C1 segment of cervical spinal cord (tissue), 14 donors: ENCODE measurements around the gene SCN9A.
"Not testable (repeated sequence)": the region's sequence is repeated elsewhere in the genome, so short reads cannot be mapped to it uniquely, and the experiment has no call there.

Experiments used
- DNase-seq, 14 donors: peaks; one replicate each; lab custom pipeline; 2025; lab: John Stamatoyannopoulos, UW

SCN9A gene

DNA sequence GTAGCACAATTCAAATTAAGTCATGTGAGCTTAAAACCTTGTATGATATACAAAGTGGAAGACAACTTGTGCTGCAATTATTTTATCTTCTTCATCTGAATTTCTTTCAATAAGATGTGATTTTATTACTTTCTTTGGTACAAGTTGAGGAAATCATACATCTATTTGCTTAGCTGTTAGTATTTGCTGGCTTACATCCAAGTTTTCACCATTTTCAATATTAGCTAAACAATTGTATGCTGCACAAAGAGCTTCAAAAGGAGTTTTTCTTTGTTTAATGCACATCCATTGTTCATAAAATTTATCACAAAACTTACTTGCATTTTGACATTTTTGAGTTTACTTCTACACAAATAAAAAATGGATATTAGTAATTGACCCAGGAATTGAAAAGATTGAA, 40.9 kb downstream of the SCN9A start:
- DNase-seq = no peak

DNA sequence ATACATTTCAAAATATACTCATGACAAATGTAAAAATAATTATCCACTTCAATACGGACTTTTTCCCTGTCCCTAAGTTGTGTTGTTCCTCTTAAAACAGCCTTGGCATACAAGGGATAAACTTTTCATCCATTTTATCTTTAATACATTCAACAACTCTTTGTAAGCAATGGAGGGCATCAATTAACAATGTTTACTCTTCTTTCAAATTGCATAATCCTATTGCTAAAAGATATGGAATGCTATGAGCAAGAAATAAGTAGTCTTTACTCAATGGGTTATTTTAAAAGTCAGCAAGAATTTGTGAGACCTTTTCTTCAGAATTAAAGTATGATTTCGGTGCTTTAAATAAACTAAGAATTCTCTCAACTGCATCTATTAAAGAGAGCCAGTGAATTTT, 41.9 kb downstream of the SCN9A start:
- DNase-seq = no peak

DNA sequence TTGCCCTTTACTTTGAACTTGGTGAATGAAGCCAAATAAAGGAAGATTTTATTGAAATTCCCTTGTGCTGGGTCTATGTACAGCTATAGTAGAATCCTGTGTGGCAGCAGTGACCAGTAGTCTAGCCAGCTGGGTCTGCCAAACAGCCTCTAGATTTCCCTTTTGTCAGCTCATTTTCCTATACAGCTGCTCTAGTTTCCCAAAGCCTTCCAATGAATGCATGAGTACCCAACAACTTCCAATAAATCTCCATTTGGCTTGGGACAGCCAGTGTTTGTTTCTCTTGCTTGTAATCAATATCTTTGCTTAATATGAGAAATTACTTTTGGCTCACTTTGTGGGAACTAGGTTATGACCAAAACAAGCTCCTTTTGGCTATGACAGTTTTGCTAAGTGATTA, 43.6 kb downstream of the SCN9A start:
- DNase-seq = no peak

DNA sequence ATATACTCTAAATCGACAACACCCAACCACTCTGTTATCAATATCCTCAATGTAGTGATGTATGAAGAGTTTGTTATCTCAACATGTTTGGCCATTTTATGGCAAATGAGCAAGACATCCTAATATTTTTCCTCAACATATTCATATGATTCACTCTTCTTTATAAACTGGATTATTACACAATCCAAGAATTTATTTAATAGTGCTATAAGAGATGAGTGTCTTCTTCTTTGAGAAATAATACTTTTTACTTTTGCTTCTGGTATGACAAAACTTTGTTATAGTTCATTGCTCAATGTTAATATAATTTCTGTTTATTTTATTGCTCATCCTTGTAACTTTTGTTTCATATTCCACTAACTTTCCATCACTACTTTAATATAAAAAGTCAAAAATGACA, 44.3 kb downstream of the SCN9A start:
- DNase-seq = no peak

DNA sequence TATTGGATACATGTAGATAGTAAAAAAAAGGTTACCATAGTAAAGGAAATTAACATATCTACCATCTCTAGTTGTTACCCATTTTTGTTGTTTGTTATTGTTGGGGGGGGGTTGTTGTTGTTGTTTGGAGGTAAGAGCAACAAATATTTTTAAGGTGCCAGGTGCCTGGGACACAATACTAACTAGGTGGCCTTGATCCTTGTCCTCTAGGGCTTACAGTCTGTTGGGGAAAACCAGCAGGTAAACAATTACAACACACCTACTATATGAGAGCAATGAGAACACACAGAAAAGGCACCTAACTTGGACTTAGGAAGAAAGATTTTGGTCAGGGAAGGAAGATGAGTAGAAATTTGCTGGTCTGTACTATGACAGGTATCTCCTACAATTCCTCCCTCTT, 46.3 kb downstream of the SCN9A start:
- no peak for DNase-seq

DNA sequence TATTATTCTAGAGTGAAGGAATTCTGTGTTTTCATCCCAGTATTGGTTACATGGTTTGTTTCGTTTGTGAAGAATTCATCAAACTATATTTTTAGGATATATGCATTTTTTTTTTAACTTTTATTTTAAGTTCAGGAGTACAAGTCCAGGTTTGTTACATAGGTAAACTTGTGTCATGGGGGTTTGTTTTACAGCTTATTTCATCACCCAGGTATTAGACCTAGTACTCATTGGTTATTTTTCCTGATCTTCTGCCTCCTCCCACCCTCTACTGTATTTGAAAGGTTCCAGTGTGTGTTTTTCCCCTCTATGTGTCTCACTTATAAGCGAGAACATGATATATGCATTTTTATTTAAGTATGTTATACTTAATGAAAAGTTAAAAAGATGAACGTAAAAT, 47.6 kb downstream of the SCN9A start:
- no peak for DNase-seq

DNA sequence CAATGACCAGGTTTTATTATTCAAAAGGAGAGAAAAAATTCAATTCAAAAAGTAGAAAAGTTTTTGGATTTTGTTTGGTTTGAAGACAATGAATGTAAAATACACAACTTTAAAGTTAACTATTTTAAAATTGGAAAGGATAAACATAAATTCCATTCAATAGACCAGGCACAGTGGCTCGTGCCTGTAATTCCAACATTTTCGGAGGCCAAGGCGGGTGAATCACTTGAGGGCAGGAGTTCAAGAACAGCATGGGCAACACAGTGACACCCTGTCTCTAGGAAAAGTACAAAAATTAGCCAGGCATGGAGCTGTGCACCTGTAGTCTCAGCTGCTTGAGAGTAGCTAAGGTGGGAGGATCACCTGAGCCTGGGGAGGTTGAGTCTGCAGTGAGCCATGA, 54.7 kb downstream of the SCN9A start:
- no peak for DNase-seq

DNA sequence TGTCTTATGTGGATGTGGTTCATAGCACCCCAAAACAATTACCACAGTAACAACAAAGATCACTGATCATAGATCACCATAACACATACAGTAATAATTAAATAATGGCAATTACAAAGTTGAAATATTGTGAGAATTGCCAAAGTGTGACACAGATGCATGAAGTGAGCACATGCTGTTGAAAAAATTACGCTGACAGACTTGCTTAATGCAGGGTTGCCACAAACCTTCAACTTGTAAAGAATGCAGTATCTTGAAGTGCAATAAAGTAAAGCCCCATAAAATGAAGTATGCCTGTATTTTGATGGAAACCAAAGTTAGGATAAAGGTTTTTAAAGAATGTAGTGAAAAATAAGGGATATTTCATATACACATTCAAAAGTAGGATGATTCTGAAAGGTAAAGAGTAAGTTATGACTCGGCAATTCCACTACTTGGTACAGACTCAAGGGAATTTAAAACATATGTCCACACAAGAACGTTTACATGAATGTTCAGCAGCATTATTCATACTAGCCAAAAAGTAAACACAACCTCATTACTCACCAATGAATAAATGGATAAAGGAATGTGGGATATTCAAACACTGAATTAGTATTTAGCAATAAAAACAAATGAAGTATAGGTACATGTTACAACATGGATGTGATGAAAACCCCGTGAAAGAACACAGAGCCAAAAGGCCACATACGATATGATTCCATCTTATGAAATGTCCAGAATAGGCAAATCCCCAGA, 61.6 kb downstream of the SCN9A start:
- DNase-seq = no peak

DNA sequence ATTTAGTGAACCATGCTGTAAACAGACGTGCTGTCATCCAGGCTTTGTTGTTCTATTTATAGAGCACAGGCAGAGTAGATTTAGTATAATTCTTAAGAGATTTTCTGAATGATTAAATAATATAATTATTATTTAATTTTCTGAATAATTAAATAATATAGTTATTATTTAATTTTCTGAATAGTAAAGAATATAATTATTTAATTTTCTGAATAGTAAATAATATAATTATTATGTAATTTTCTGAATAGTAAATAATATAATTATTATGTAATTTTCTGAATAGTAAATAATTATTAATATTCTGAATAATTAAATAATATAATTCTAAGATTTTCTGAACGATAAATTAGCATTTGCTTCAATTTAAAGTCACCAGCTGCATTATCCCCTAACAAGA, 62.9 kb downstream of the SCN9A start:
- DNase-seq = not testable (repeated sequence)

DNA sequence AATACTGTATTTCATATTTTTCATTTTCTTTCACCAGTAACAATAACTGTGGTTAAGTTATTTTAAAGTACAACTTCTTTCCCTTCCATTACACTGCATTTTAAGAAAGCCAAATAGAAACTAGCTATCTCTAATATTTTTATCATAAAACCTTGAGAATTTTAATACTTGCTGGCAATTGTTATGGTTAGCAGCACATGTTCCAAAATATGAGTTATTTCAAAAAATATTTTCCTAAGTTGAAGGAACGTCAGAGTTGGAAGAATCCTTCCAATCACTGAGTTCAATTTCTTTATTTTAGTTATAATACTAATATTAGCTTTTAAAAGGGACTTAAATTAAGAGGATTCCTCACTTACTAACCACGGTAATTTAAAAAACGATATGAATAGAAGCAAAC, 68.4 kb downstream of the SCN9A start:
- DNase-seq = no peak

DNA sequence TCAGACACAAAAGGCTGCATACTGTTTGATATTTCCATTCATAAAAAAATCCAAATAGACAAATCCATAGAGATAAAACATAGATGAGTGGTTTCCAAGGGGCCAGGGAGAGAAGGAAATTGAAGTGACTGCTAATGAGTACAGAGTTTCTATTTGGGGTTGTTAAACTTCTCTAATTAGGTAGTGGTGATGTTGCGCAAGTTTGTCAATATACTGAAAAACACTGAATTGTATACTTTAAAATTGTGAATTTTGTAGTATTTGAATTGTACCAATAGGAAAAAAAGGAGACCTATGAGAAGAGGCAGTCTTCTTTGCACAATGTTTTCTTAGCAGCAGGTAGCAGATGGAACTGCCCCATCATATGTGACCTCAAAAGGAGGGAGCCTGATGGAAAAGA, 71.1 kb downstream of the SCN9A start:
- no peak for DNase-seq

DNA sequence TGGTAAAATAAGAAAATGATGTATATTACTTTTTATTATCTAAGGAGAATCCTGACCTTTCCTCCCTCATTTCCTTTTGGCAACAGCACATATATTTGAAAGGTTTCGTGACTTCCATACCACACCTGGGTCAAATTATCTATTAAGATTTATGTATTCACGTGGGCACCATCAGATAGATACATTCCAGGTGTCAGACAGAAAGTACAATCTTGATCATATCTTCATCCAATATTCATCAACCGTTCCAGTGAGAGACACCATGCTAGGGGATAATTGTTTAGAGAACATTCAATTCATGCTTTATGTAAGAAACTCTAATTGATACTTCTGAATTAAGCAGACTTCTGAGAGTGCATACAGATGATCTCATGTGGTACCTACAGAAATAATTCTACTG, 73.7 kb downstream of the SCN9A start:
- no peak for DNase-seq

DNA sequence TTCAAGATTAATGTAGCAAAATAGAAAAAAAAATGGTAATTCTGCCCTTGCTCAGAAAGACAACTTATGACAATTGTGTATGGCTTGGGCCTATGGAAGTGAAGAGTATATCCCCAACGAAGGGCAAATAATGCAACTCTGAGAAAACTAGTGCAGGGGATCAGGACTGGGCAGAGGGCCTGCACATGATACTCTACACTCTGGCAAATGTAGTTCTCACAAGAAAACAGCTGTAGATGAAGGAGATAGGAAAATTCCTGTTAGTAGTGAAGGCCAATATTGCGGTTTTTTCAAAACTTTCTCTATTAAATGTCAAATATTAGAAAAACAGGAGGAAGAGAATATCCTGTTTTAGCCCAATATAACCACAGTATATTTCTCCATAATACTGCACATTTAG, 77.8 kb downstream of the SCN9A start:
- no peak for DNase-seq

DNA sequence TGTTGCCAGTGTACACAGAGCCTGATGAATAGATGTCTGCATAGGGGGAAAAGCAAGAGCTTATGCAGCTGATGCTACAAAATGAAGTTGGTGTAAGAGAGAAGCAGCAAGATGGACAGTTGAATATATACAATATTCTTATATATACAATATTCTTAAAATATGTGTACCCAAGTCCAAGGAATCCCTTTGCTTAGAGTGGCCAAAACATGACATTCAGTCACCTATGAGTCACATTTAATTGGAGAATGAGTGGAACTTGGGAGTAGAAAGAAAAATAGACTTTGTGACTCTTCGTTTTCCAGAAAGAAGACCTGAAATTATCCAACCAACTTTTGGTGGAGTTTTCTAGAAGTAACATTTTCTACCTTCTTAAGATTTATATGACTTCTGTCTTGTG, 81.8 kb downstream of the SCN9A start:
- DNase-seq = no peak

DNA sequence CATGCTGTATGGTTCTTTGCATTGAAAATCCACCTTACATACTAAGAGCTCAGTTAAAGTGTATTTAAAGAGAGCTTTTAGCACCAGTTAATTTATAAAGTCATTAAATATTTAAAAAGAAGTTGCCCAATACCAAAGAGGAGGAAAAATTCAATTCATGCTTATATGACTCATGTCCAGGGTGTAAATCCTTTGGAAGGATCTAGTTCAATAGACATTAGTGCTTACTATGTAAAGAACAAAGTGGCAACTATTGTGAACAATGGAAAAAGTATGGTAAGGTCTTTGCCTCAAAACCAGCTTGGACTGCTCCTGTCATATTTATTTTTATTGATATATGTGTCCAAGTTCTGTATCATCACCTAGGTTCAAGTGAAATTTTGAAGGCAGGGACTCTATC, 90.5 kb downstream of the SCN9A start:
- no peak for DNase-seq

DNA sequence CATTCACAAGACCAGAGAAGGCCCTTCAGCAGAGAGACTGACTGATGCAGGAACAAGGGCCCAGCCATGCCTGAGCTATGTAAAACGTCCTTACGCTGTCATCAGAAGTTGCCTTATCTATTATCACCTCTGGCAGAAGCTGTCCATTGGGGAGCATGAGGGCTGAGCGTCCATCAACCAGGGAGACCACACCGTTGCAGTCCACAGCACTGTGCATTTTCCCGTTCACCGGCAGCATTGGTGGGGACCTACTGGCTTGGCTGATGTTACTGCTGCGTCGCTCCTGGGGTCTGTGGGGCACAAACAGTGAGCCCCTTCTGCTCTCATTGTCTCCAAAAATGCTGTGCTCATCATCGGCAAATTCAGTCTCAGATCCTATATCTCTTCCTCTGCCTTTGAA, 91.4 kb downstream of the SCN9A start:
- DNase-seq = no peak

DNA sequence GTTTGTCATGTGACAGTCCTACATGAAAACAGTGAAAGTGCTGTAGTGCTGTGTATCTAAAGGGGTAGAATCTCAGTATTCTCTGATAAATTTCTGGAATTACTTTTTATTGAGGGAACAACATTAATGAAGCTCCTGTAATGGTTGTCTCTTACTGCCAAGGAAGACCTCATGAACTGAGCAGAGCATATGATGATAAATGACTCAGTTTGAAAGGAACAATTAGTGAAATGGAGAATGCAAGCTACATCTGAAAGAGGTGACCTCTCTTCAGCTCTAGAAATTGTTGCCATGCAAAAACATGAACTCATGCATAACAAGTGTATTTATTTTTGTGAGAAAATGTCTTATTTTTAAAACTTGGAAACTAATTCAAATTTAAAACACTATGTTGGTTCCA, 93.6 kb downstream of the SCN9A start:
- DNase-seq = no peak

DNA sequence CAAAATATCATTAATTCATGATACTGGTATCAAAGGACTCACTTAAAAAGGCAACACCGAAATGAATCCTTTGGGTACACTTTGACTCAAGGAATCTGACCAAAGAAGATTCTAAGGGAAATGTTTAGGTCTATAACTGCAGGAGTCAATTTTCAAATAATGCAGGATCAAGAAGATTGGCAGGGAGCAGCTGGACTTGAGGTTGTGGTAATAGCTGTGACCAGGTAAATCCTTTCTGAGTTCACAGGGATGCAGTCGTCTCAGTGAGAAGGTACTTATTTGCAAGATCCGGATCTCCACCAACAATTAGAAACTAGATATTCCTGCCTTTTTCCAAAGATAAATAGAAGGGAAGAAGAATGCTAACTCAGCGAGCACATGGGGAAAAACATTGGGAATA, 96.9 kb downstream of the SCN9A start:
- DNase-seq = no peak

DNA sequence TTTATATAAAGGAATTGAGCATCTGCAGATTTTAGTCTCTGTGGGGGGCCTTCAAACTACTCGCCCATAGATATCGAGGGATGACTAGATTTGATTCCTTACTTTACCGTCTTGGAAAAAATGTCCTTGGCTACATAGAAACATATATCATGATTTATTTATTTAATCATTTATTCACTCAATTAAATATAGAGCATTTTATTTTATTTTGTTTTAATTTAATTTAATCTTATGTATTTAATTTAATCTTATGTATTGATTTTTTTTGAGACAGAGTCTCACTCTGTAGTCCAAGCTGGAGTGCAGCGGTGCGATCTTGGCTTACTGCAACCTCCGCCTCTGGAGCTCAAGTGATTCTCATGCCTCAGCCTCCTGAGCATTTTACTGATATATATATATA, 105.4 kb downstream of the SCN9A start:
- no peak for DNase-seq

DNA sequence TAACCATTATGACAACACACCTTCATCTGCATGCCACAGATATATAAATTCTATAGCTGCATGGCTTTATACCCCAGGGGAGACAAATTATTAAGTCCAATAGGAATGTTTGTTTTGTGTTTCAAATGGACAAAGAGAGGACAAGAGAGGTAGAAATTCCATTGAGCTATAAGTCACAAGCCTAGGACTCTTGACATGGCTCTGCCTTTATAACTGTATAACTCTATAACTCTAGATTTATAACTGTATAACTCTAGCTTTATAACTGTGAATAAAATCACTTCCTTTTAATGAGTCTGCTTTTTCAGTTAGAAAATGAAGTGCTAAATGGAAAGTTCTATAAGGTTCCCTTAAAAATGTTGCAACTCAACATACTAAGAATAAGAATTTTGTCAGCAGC, 106.4 kb downstream of the SCN9A start:
- no peak for DNase-seq

DNA sequence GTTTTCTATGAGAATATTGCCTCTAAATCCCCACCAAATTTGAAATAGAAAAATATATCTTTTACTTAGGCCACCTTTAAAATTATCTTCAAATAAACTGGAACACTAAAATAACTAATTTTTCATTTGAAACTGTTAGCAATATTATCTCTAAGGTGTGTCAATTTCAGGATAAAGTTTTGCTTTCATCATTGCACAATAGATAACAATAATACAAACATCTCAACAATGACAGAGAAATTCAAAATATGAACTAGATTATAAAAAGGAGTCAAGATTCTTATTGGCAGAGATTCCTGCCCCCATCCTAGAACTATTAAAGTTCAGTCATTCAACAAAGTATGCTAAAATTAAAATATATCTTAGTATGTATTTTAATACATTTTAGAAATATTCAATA, 117.9 kb downstream of the SCN9A start:
- DNase-seq = no peak

DNA sequence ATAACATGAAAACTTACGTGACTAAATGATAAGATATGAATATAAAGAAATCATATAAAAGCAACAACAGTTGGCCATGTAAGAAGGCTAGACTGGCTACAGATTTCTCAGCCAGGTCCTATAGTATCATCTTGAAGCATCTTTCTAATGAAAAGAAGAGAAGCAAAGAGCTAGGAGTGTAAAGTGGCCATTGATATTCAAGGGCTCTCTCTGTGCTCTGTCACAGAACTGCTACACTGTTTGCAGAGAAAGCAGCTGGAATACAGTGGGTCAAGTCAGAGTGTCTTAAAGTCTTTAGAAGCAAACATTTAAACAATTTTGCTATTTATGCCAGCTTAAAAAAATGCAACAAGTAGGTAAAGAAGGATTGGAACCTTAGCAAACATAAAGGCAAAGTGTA, 118.8 kb downstream of the SCN9A start:
- DNase-seq = no peak

DNA sequence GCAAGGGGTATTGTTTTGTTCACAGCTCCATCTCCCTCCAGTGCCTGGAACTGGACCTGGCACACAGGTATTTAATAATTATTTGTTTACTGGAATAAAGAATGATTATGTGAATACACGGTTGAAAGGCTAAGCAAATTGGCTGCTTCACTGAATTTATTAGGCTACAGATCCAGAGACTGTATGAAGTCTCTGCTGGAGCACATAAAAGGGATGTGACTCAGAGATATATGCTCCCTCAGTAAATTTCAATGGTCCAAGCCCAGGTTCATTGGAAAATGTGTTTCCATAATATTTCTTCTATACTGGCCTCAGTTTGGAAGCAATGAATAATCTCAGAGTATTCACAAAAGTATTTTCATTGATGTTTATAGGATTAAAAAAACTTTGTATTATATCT, 126.4 kb downstream of the SCN9A start:
- no peak for DNase-seq

DNA sequence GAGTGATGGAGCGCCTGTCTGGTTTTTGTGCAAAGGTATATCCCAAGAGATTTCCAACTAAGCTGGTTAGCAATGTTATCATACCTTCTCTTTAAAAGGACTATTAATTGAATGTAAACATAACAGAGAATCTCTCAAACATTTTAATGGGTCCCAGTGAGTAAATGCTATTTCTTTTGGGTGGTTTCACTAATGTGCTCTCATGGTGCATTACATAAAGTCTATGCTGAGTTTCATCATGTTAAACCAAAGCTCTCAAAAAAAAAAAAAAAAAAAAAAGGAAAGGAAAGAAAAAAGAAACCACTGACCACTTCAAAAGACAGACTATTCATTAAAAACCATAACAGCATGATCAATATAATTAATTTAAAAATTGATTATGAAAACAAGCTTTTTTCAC, 128.8 kb downstream of the SCN9A start:
- DNase-seq = no peak
